ENCODE measurements around the gene CDH4.

CDH4 gene

DNA sequence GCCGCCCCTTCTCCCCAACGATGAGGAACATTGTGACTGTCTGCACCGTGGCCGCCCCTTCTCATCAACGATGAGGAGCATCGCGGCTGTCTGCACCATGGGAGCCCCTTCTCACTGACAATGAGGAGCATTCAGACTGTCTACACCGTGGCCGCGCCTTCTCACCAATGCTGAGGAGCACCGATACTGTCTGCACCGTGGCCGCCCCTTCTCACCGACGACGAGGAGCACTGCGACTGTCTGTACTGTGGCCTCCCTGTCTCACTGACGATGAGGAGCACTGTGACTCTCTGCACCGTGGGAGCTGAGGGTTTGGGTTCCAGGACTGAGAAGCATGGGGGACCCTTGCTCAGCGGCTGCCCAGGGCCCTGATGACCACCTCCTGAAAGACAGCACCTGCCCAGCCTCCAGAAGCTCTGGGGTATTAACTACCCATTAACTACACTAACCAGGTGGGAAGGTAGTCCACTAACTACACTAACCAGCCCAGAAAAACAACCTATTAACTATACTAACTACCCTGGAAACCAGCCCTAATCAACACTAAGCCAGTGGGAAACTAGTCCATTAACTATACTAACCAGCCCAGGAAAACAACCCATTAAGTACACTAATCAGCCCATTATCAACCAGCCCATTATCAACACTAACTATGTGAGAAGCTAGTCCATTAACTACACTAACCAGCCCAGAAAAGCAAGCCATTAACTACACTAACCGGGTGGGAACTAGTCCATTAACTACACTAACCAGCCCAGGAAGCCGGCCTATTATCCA is 696.7 kb downstream of the CDH4 start:
- TF ChIP-seq RAD21 (IDR thresholded peaks at IDR 0.05; ENCODE audit: low read depth) (no peak), ZBTB7A (IDR thresholded peaks at IDR 0.05; ENCODE audit: low read depth) (no peak), TAF1 (IDR thresholded peaks at IDR 0.05; ENCODE audit: low read depth) (no peak), NFIC (IDR thresholded peaks at IDR 0.05) (no peak), TEAD4 (IDR thresholded peaks at IDR 0.05) (no peak), FOXM1 (IDR thresholded peaks at IDR 0.05; ENCODE audit: borderline replicate concordance, low read depth) (no peak), CREB1 (IDR thresholded peaks at IDR 0.05; ENCODE audit: low read depth) (no peak), YY1 (IDR thresholded peaks at IDR 0.05; ENCODE audit: low read depth) (no peak), CEBPB (IDR thresholded peaks at IDR 0.05) (no peak), EGR1 (IDR thresholded peaks at IDR 0.05) (no peak), EP300 (IDR thresholded peaks at IDR 0.05; ENCODE audit: borderline replicate concordance) (no peak), TCF12 (IDR thresholded peaks at IDR 0.05; ENCODE audit: low read depth) (no peak)
- TF ChIP-seq, protein P1, sequence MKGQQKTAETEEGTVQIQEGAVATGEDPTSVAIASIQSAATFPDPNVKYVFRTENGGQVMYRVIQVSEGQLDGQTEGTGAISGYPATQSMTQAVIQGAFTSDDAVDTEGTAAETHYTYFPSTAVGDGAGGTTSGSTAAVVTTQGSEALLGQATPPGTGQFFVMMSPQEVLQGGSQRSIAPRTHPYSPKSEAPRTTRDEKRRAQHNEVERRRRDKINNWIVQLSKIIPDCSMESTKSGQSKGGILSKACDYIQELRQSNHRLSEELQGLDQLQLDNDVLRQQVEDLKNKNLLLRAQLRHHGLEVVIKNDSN (IDR thresholded peaks at IDR 0.05) = no peak
- TF ChIP-seq, protein P2, sequence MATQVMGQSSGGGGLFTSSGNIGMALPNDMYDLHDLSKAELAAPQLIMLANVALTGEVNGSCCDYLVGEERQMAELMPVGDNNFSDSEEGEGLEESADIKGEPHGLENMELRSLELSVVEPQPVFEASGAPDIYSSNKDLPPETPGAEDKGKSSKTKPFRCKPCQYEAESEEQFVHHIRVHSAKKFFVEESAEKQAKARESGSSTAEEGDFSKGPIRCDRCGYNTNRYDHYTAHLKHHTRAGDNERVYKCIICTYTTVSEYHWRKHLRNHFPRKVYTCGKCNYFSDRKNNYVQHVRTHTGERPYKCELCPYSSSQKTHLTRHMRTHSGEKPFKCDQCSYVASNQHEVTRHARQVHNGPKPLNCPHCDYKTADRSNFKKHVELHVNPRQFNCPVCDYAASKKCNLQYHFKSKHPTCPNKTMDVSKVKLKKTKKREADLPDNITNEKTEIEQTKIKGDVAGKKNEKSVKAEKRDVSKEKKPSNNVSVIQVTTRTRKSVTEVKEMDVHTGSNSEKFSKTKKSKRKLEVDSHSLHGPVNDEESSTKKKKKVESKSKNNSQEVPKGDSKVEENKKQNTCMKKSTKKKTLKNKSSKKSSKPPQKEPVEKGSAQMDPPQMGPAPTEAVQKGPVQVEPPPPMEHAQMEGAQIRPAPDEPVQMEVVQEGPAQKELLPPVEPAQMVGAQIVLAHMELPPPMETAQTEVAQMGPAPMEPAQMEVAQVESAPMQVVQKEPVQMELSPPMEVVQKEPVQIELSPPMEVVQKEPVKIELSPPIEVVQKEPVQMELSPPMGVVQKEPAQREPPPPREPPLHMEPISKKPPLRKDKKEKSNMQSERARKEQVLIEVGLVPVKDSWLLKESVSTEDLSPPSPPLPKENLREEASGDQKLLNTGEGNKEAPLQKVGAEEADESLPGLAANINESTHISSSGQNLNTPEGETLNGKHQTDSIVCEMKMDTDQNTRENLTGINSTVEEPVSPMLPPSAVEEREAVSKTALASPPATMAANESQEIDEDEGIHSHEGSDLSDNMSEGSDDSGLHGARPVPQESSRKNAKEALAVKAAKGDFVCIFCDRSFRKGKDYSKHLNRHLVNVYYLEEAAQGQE (IDR thresholded peaks at IDR 0.05; ENCODE audit: low read depth) = no peak
- TF ChIP-seq, protein P3, sequence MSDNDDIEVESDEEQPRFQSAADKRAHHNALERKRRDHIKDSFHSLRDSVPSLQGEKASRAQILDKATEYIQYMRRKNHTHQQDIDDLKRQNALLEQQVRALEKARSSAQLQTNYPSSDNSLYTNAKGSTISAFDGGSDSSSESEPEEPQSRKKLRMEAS (IDR thresholded peaks at IDR 0.05) = no peak

DNA sequence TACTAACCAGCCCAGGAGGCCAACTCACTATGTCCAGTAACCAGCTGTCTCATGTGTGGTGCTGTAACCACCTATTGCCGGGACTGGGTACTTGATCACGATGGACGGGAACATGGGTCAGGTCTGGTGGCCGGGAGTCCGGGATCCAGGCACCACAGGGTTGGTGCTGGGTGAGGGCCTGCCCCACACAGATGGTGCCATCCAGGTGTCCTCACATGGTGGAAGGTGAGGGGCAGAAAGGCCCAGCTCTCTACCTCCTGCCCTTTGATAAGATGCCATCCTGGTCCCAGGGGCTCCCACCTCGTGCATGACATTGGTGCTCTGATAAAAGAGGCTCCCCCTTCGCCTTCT is 697.3 kb downstream of the CDH4 start:
- TF ChIP-seq TAF1 (IDR thresholded peaks at IDR 0.05; ENCODE audit: low read depth) (no peak), YY1 (IDR thresholded peaks at IDR 0.05; ENCODE audit: low read depth) (no peak), NFIC (IDR thresholded peaks at IDR 0.05) (no peak), TCF12 (IDR thresholded peaks at IDR 0.05; ENCODE audit: low read depth) (no peak), ZBTB7A (IDR thresholded peaks at IDR 0.05; ENCODE audit: low read depth) (no peak), CEBPB (IDR thresholded peaks at IDR 0.05) (no peak), EGR1 (IDR thresholded peaks at IDR 0.05) (no peak), TEAD4 (IDR thresholded peaks at IDR 0.05) (no peak), RAD21 (IDR thresholded peaks at IDR 0.05; ENCODE audit: low read depth) (no peak), FOXM1 (IDR thresholded peaks at IDR 0.05; ENCODE audit: borderline replicate concordance, low read depth) (no peak), CREB1 (IDR thresholded peaks at IDR 0.05; ENCODE audit: low read depth) (no peak), EP300 (IDR thresholded peaks at IDR 0.05; ENCODE audit: borderline replicate concordance) (no peak)
- TF ChIP-seq, protein P3 (IDR thresholded peaks at IDR 0.05) = no peak
- TF ChIP-seq, protein P2 (IDR thresholded peaks at IDR 0.05; ENCODE audit: low read depth) = no peak
- TF ChIP-seq, protein P1 (IDR thresholded peaks at IDR 0.05) = no peak

DNA sequence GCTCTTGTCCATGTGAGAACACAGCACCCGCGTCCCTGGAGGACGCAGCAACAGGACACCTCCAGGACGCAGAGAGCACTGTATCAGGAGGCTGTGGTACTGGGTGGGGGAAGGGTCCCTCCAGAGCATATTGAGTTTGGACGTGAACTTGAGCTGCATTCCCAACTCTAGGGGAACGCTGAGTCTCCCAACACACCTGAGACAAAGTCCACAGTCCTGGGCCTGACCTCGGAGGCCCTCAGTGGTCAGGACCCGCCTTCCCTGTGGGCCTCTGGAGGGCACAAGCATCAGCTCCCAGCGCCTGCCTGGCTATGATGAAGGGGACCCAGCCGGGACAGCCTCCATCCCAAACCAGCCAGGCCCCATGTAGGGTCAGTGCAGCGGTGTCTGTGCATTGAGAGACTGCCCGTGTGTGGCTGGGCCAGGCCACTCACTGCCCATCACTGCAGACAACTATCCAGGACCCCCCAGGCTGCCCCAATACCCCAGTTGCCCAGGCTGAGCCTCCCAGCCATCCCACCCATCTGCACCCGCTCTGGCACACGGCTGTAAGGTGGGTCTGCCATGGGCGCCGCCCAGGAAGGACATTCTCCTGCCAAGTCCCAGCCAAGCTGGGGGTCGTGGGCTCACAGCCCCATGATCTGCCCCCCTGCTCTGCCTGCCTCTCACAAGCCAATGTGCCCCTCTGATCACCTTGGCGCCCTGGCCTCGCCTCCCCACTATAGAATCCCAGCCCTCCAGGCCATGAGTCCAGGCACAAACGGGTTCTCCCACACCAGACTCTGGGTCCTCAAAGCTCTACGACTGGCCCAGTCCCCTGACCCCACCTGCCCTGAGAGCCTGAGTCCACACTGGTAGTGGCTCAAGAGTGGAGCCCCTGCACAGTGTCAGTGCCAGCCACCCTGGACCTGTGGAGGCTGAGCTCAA is 697.9 kb downstream of the CDH4 start:
- TF ChIP-seq, protein P1 (IDR thresholded peaks at IDR 0.05) = no peak
- TF ChIP-seq TCF12 (IDR thresholded peaks at IDR 0.05; ENCODE audit: low read depth) = no peak
- no peak for TF ChIP-seq YY1 (IDR thresholded peaks at IDR 0.05; ENCODE audit: low read depth)
- TF ChIP-seq, protein P3 (IDR thresholded peaks at IDR 0.05) = no peak
- TF ChIP-seq RAD21 (IDR thresholded peaks at IDR 0.05; ENCODE audit: low read depth) = no peak
- TF ChIP-seq FOXM1 (IDR thresholded peaks at IDR 0.05; ENCODE audit: borderline replicate concordance, low read depth) = no peak

DNA sequence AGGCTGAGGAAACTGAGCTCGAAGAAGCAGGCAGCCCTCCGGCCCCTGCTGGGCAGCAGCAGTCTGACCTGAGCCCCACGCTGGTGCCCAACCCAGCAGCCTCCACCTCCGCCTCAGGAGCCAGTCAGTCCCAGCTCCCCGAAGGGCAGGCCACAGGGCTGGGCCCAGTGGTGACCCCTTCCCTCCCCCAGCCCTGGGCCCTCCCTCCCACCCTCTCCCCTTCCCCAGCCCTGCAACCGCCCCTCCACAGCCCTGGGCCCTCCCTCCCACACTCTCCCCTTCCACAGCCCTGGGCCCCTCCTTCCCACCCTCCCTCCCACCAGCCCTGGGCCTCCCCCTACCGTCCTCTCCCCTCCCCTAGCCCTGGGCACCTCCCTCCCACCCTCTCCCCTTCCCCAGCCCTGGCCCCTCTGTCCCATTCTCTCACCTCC is 698.6 kb downstream of the CDH4 start:
- TF ChIP-seq FOXM1 (IDR thresholded peaks at IDR 0.05; ENCODE audit: borderline replicate concordance, low read depth) = no peak
- no peak for TF ChIP-seq TAF1 (IDR thresholded peaks at IDR 0.05; ENCODE audit: low read depth)
- no peak for TF ChIP-seq CREB1 (IDR thresholded peaks at IDR 0.05; ENCODE audit: low read depth)
- TF ChIP-seq EGR1 (IDR thresholded peaks at IDR 0.05) = no peak
- TF ChIP-seq, protein P2 (IDR thresholded peaks at IDR 0.05; ENCODE audit: low read depth) = no peak
- no peak for TF ChIP-seq TCF12 (IDR thresholded peaks at IDR 0.05; ENCODE audit: low read depth)
- no peak for TF ChIP-seq ZBTB7A (IDR thresholded peaks at IDR 0.05; ENCODE audit: low read depth)
- TF ChIP-seq YY1 (IDR thresholded peaks at IDR 0.05; ENCODE audit: low read depth) = no peak
- TF ChIP-seq, protein P3 (IDR thresholded peaks at IDR 0.05) = no peak
- TF ChIP-seq EP300 (IDR thresholded peaks at IDR 0.05; ENCODE audit: borderline replicate concordance) = no peak
- TF ChIP-seq, protein P1 (IDR thresholded peaks at IDR 0.05) = no peak
- TF ChIP-seq CEBPB (IDR thresholded peaks at IDR 0.05) = no peak
- no peak for TF ChIP-seq TEAD4 (IDR thresholded peaks at IDR 0.05)

Measured in Ishikawa (cell line).